Measurements from ENCODE around the gene SLMAP. TPM values are rescaled to one million over a fixed set of nuclear protein-coding genes. Genes with fewer than 3 reads are reported as not detected.
"Not testable (repeated sequence)": the region's sequence is repeated elsewhere in the genome, so short reads cannot be mapped to it uniquely, and the experiment has no call there.

SLMAP gene
- total RNA-seq, 1 donor from 2014 or later, result 43.2 TPM

DNA sequence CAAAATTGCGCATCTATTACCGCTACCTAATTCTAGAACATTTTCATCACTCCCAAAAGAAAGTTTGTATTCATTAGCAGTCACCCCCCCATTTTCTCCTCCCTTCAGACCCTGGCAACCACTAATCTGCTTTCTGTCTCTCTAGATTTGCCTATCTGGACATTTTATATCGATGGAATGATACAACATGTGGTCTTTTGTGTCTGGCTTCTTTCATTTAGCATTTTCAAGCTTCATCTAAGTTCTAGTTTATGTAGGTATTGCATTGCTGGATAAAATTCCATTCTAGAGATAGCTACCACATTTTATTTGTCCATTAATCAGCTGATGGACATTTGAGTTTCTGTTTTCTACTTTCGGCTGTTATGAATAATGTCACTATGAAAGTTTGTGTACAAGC lies 38.4 kb downstream of the SLMAP start:
- no peak for DNase-seq

DNA sequence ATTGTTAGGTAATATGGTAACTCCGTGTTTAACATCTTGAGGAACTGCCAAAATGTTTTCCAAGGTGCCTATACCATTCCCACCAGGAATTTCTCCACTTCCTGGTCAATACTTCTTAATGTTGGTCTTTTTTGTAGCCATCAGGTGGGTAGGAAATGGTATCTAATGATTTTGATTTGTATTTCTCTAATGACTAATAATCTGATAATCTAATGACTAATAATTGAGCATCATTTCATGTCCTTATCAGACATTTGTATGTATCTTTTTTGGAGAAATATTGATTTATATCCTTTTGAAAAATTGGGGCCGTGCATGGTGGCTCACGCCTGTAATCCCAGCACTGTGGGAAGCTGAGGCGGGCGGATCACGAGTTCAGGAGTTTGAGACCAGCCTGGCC lies 38.8 kb downstream of the SLMAP start:
- no peak for DNase-seq

DNA sequence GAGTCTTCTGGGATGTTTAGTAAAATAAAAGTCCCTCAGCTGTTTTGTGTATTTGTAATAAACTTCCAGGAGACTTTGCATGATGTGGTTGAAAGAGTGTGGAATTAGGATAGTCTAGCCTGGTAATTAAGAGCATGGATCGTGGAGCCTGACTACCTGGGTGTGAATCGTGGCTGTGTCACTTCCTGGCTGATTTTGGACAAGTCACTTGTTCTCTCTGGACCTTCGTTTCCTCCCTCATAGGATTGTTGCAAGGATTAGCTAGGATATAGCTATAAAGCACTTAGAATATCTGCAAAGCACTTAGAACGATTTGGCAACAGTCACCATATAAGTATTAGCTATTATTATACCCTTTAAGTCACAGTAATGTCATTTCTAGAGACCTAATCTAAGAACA lies 40.2 kb downstream of the SLMAP start:
- DNase-seq, result peak; percentile 37

DNA sequence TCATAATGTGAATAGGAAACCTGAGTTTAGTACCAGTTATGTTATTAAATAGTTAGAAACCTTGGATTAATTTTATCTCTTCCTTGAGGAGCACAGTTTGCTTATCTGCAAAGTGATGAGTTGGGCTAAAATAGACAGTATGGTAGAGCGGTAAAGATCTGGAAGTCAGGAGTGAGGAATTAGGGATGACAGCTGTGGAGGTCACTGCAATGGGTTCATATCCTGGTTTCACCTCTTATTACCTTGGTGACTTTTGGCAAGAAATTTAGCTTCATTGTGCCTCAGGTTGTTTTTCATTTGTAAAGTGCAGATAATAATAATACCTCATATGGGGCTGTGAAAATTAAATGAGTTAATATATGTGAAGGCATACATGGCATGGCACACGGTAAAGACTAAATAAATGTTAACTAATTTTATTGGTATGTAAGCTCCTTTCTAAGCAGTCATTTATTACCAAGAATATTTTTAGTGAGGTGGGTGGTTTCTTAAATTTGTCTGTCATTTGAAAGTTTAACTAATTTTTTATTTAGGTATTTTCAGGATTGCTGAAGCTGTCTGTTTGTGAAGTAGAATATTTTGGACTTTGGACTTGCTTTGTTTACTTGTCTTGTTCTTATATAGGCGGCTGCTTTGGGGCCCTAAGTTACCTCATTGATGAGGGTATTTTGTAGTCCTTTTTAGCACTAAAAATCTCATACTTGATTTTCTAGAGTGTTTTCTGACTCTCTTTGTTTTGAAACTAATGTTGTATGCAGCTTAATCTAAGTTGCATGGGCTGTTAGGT lies 41.8 kb downstream of the SLMAP start:
- DNase-seq, result no peak

DNA sequence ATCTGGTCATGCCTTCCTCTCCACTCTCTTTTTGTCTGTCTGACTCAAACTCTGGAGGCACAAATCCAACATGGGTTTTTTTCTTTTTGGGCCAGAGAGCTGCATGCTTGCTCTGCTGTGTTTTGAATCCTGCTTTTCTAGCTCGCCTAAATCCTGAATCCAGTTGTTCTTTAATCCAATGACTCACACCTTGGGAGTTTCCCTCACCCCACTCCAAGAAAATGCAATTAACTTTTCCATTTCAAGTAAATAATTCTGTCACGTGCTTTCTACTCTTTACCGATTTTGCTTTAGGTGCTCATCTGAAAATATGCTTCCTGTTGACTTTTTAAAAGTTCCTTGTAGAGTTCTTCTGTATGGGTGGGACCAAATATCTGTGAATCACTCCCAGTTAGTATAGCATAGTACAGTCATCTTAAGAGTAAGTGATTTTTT lies 47.6 kb downstream of the SLMAP start:
- DNase-seq, result peak; percentile 92

DNA sequence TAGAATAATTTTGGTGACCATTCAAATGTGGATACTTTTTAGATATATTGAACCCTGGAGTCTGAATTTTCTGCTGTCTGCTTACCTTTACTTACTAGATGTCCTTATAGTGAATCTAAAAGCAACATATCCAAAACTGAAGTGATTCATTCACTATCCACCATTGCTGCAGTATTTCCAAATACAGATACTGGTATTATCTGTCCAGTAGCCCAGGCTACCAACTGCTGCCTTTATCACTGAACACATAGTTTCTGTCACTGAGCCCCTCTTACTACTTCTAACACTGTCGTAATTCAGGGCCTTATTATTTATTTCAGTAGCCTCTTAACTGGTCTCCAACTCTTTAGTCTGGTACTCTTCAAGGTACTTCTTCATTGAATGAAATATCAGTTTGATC lies 49.2 kb downstream of the SLMAP start:
- no peak for DNase-seq

DNA sequence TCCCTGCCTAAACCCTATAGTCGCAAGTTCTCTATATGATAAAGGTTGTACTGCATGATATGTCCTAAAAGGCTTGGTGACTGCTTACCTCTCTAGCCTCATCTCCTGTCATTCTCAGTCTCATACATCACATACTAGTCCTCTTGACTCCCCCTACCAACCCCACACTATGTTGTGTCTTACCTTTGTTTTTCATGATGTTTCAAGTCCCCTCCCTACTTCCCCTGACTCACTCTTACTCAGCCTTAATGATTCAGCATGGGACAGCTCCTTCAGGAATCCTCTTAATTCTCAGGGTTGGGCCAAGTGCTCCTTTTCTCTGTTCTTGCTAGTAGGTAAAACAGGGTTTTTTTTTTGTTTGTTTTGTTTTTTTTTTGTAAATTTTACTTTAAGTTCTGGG lies 49.6 kb downstream of the SLMAP start:
- peak; percentile 76 for DNase-seq

DNA sequence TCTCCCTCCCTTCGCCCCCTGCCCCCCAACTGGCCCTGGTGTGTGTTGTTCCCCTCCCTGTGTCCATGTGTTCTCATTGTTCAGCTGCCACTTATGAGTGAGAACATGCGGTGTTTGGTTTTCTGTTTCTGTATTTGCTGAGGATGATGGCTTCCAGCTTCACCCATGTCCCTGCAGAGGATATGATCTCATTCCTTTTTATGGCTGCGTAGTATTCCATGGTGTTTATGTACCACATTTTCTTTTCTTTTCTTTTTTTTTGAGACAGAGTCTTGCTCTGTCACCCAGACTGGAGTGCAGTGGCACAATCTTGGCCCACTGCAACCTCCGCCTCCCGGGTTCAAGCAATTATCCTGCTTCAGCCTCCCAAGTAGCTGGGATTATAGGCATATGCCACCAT lies 50.1 kb downstream of the SLMAP start:
- DNase-seq, result not testable (repeated sequence)

DNA sequence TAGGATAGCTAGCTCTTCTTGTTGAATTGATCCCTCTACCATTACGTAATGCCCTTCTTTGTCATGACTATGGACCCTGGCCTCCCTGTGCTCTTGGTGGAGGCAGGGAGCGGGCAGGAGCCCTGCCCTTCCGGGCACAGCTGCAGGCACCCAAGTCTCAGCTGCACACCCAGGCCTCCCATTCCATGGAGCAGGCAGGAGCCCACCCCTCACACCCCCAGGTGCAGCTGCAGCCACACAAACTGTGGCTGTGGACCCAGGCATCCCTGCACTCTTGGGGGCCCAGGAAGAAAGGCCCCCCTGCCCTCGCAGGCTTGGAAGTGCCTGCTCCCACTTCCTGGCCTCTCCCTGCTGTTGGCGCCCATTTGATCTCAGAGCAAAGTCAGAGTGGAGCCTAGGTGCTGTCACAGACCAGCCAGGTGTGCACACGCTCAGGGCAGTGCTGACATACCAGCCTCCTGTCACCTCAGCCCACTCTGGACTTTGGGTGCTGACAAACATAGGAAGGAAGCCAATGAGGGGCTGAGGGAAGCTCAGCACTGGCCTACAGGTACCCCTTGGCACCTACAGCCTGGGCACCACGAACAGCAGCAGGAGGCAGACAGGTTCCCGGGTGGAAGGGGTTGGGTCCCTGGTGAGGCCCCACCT lies 53.0 kb downstream of the SLMAP start:
- DNase-seq, result no peak

DNA sequence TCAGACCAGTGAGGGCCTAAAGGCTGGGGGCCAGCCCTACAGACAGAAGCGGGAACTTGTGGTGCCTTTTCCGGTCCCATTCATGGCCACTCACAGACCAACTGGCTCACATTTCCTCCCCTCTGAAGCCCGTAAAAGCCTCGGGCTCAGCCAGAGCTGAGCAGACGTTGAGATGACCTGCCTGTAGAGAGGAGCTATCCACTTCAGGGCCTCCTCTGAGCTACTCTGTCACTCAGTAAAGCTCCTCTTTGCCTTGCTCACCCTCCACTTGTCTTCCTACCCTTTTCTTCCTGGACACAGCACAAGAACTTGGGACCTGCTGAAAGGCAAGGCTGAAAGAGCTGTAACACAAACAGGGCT lies 53.5 kb downstream of the SLMAP start:
- DNase-seq, result no peak

DNA sequence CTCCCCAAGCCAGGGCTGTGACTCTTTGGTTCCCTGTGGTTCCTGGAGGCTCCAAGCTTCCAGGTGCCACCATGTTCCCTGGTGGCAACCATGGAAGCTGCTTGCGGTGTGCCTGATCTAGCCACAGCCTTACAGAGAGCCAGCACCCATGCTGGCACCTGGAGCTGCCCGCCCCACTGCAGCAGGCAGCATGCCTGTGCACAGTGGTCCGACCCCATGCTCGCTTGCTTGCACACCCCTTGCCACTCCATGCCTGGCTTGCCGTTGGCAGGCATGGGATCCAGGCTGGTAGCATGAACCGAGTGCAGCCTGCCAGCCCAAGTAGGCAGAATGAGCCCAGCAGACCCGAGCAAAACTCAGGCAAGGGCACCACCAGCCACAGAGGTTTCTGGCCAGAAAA lies 53.9 kb downstream of the SLMAP start:
- no peak for DNase-seq

DNA sequence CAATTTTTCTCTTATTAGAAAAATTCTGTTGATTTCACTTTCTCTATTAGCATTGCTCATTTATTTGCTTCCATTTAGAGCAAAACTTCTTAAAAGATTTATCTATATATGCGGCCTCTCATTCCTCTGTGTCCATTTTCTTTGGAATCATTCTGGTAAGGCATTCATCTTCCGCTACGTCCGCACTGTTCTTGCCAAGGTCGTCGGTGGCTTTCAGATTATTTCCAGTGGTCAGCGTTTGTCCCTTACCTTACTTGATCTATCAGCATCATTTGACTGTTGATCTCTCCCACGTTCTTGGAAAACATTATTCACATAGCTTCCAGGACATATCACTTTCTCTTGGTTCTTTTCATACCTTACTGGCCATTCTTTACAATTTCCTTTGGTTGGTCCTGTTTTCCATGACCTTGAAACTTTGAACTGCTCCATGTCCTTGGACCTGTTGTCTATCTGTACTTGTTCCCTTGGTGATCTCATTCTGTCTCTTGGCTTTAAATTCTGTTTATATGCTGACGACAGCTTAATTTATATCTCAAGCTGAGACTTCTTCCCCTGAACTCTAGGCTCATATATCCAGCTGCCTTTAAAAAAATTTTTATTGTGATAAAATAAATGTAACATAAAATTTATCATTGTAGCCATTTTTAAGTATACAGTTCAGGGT lies 54.5 kb downstream of the SLMAP start:
- no peak for DNase-seq

DNA sequence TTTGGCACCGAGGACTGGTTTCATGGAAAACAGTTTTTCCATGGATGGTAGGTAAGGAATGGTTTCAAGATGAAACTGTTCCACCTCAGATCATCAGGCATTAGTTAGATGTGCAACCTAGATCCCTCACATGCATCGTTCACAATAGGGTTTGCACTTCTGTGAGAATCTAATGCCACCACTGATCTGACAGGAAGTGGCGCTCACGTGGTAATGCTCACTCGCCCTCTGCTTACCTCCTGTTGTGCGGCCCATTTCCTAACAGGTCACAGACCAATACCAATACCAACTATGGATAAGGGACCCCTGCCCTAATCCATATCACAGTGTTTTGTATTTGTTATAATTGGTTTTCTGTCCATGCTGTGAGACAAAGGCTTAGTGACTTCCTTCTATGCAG lies 58.9 kb downstream of the SLMAP start:
- DNase-seq, result no peak

DNA sequence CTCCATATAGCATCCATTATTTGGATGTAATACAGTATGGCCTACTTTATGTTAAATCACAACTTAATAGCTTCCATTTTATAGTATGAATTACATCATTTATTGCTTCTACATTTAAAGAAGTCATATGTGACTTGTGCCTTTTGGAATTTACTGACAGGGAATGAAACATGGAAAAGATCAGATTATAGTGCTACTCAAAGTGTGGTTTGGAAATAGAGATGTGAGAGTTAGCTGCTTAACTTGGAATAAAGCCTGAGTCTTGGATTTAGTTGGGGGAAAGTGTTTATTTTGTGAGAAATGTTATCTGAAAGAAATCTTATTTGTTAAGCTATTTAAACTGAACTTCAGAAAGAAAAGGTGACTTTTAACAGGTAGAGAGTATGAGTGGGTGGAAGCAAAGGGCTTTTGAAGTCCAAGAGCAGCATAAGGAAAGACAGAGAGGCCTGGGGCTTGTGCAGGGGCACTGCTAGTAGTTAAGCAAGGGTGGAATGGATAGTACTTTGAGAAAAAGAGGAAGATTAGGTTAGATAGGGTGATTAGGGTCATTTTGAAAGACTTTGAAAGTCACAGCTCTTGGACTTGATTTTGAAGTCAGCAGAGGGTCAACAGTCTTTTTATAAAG lies 60.5 kb downstream of the SLMAP start:
- DNase-seq, result no peak

DNA sequence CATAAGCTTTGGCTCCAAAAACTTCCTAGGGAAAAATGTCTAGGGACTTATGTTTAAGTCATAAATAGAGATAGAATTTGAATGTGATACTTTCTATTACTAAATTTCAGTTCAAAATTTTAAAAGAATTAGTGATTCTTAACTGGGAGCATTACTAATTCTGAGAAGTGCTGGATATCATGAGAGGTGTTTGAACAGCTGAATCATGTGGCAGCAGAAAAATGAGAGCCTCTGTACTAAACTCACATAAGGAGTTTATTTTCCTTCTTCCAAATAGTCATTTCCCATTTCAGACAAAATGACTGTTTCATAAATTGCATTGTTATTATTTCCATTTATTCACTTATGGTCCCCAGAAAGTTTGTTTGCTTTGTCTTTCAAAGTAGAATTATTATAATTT lies 62.7 kb downstream of the SLMAP start:
- DNase-seq, result no peak

DNA sequence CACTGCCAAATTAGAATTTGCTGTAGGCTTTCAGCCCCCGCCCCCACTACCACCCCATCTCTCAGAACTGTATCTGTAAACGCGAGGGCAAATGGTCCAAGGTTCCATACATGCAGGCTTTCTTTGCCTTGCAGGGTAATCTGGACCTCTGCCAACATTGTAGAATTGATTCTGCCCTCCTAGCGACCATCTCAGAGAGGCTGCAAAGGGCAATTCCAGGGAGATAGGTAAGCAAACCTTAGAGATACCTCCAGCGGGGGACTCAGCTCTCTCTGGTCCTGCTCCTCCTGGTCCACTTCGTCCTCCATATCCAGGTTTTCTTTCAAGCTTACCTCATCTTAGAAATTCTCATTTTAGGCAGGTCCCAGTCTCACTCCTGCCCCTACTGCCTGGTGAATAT lies 64.4 kb downstream of the SLMAP start:
- no peak for DNase-seq

DNA sequence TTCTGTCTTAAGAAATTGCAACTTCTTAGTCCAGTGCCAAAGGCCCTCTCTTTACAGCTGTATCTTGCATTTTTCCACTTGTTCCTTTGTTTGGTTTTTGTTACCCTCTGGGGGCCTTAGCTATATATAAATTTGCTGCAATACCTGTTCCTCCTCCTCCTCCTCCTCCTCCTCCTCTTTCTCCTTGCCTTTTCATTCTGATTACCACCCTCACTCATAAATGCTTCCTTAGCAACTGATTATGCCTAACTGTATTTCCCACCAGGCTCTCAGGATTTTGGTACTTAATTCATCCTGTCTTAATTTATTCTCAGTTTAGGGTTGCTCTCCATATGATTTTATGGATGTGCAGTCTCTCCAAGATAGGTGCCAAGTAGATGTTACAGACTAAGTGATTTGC lies 65.7 kb downstream of the SLMAP start:
- no peak for DNase-seq

DNA sequence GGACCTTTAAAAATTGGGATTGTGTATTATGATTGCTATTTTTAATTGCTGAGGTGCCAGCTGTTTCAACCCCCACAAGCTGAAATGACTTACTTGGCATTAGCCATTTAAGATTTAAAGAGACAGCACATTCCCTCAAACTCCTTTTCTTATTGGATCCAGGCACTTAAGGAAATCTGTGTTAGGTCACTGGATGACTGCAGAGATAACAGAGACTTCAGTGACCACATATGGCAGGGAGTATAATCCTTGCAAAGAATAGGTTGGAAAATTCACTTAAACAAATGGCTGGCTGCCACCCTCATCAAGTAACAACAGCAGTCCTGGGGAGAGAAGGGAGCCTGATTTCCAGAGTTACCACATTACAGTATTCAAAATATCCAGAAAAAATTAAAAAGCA lies 66.6 kb downstream of the SLMAP start:
- DNase-seq, result no peak

DNA sequence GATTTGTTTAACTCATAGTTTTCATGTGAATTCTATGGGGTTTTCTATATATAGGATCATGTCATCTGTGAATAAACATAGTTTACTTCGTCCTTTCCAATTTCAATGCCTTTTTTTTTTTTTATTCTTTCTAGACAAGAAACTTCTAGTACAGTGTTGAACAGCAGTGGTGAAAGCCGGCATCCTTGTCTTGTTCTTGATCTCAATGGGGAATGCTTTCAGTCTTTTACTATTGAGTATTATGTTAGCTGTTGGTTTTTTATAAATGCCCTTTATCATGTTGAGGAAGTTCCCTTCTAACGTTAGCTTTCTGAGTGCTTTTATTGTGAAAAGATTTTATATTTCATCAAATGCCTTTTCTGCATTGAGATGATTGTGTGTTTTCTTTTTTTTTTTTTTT lies 69.0 kb downstream of the SLMAP start:
- no peak for DNase-seq

DNA sequence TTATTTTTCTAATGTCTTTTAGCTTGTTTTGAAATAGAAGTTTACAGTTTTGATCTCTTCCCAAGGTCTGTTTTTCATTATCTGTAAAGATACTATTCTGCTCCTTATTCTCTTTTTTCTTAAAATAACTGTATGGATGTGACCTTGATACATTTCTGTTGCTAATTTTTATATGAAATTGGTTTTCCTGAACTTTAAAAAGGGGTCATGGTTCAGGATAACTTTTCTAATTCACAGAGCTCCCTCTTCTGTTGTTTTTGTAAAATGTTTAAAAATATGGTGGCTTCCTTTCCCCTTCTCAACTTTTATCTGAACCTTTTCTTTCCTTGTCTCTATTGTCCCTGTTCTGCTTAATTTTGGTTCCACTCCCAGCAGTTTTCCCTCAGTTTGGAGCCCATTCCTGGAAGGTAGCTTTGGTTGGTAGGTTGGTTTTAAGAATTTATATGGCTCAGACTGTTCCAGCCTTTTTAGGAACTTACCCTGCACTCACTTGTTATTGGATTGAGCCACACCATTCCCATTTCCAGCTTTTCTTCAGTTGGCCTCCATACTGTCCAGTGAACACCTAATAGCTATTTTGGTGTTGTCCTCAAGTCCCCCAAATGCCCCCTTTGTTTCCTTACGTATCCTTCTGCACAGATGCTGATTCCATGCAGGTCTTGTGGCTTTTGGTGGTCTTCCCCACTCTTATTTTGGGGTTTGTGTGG lies 70.3 kb downstream of the SLMAP start:
- peak; percentile 33 for DNase-seq

DNA sequence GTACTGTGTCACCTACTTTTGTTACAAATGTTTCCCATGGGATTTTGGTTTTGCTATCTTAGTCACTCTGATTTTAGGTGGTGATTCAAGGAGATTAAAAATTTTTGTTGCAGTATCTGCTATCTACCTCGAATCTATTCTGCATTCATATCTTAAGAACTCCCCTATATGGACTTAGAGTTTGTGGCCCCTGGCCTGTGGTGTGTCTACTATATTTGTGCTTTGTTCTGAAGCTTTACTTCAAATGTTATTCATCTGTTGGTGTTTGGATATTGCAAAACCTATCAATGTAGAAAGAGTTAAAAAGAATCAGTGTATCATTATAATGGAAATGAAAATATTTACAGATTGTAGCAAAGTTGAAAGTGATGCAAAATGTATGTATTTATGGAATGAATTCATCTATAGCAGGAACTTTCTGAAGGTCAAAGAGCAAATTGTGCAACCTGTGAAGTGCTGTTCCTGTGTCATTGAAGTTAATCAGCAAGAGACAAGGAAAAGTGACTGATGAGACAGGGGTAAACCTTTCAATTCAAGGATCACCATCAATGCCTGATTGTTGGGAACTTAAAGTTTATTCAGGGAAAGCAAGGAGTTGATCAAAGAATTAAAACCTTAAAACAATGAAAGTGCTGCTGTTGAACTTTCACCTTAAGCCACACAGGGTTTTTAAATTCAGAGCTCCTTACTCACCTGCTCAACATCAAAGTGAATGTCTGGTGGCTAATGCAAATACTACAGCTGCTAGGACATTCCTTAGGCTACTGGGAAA lies 71.0 kb downstream of the SLMAP start:
- no peak for DNase-seq

DNA sequence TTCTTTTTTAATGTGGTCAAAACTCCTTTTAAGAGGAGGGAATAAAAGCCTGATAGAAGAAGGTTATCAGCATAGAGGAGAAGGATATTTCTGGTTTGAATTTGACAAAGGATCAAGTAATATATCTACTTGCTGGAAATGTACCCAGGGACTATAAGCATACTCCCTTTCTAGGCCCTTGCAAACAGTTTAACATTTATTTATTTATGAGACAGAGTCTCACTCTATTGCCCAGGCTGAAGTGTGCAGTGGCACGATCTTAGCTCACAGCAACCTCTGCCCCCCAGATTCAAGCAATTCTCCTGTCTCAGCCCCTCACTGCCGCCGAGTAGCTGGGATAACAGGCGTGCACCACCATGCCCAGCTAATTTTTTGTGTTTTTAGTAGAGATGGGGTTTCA lies 71.6 kb downstream of the SLMAP start:
- DNase-seq, result no peak
